Keratinocyte (primary cell): ENCODE data around the gene IL1RAPL2. TPM values are rescaled to one million over a fixed set of nuclear protein-coding genes. Genes with fewer than 3 reads are reported as not detected.

Source experiments
- DNase-seq: peaks from one replicate; pipeline ENCODE4 v3.0.0-alpha.2; 2011; ENCODE audit warnings: low read depth, missing footprints, low spot score
- FAIRE-seq: peaks from 2 replicates; lab custom pipeline; 2011; peaks lifted over from hg19 to GRCh38; lab: Jason Lieb, UNC
- H2AFZ ChIP-seq: 2 replicates; pipeline ENCODE4 v1.6.0; 2012; ENCODE audit warnings: low read length, control low read depth, inconsistent platforms; ENCODE audit not compliant: control insufficient read depth
- H3K27ac ChIP-seq: 2 replicates; pipeline ENCODE4 v1.5.1; 2011; ENCODE audit warnings: low read length; ENCODE audit not compliant: control insufficient read depth, insufficient read depth
- H3K27me3 ChIP-seq: 3 replicates; pipeline ENCODE4 v1.6.0; 2011; ENCODE audit warnings: low read length; ENCODE audit not compliant: control insufficient read depth, insufficient read depth; ENCODE audit errors: extremely low read depth
- H3K36me3 ChIP-seq, 2 experiments: 2 replicates in 1 of 2; 3 replicates in 1 of 2; pipeline ENCODE4 v1.5.1; 2011; ENCODE audit warnings: low read length in 2 of 2, mild to moderate bottlenecking in 1 of 2; ENCODE audit not compliant: control insufficient read depth in 2 of 2, insufficient read depth in 2 of 2; ENCODE audit errors: extremely low read depth in 1 of 2
- H3K4me1 ChIP-seq: 3 replicates; pipeline ENCODE4 v1.5.1; 2011; ENCODE audit warnings: low read length; ENCODE audit not compliant: control insufficient read depth, insufficient read depth; ENCODE audit errors: extremely low read depth
- H3K4me2 ChIP-seq: 3 replicates; pipeline ENCODE4 v1.6.0; 2011; ENCODE audit warnings: low read depth, low read length; ENCODE audit not compliant: control insufficient read depth, insufficient read depth; ENCODE audit errors: extremely low read depth
- H3K4me3 ChIP-seq, 3 experiments: fragments of 200-600 bp in 1 of 3; sonication (generic) in 1 of 3; 2 replicates in 2 of 3; 3 replicates in 1 of 3; pipeline ENCODE4 v1.5.1; 2011 to 2016; ENCODE audit warnings: low read length in 3 of 3, mild to moderate bottlenecking in 3 of 3, control low read depth in 2 of 3, inconsistent platforms in 1 of 3, low read depth in 1 of 3, mixed read lengths in 1 of 3, mixed run types in 1 of 3, moderate library complexity in 1 of 3; ENCODE audit not compliant: control insufficient read depth in 2 of 3, insufficient read depth in 2 of 3; ENCODE audit errors: extremely low read depth in 1 of 3
- H3K79me2 ChIP-seq: 2 replicates; pipeline ENCODE4 v1.6.0; 2012; ENCODE audit warnings: low read length; ENCODE audit not compliant: control insufficient read depth, insufficient read depth
- H3K9ac ChIP-seq: 3 replicates; pipeline ENCODE4 v1.6.0; 2011; ENCODE audit warnings: low read length; ENCODE audit not compliant: control insufficient read depth, insufficient read depth; ENCODE audit errors: extremely low read depth
- H3K9me1 ChIP-seq: 3 replicates; pipeline ENCODE4 v1.6.0; 2011; ENCODE audit warnings: low read length; ENCODE audit not compliant: control insufficient read depth, insufficient read depth; ENCODE audit errors: extremely low read depth
- H3K9me3 ChIP-seq: 2 replicates; pipeline ENCODE4 v1.5.1; 2012; ENCODE audit warnings: low read depth, low read length; ENCODE audit not compliant: control insufficient read depth
- H4K20me1 ChIP-seq: 3 replicates; pipeline ENCODE4 v1.6.0; 2011; ENCODE audit warnings: low read length; ENCODE audit not compliant: control insufficient read depth, insufficient read depth; ENCODE audit errors: extremely low read depth
- EZH2 ChIP-seq: IDR thresholded peaks from one replicate; pipeline ENCODE4 v1.6.1; 2012; ENCODE audit warnings: inconsistent platforms, mild to moderate bottlenecking, low read length, moderate library complexity
- dilution Hi-C: fragments of 300-500 bp; cut with MboI; formaldehyde crosslinking; loops from one replicate; pipeline ENCODE4 v1.7.0; 2020; ENCODE audit warnings: low sequenced_read_pairs; ENCODE audit not compliant: extremely low pct_ligation_motif_present
- polyA plus RNA-seq, 5 experiments: library from polyadenylated mRNA; depleted of rRNA in 3 of 5; stranded (reverse) in 3 of 5; stranded (forward) in 1 of 5; unstranded in 1 of 5; fragments of >200 nt; gene quantifications; 1 replicate in 1 of 5; 2 replicates in 3 of 5; 3 replicates in 1 of 5; pipeline versions ENCODE4 v1.2.1 to v1.2.3, GENCODE V29; 2011 to 2012; ENCODE audit warnings: missing spikeins in 2 of 5, low read depth in 1 of 5, low replicate concordance in 1 of 5
- TF ChIP-seq, protein P1 (sequence below), 3 experiments: IDR thresholded peaks in 1 of 3; conservative IDR thresholded peaks in 1 of 3; optimal IDR thresholded peaks in 1 of 3; 2 replicates in 2 of 3; 3 replicates in 1 of 3; pipeline versions ENCODE3 to v1.5.1; 2011; ENCODE audit warnings: low read length in 3 of 3, mild to moderate bottlenecking in 3 of 3, moderate library complexity in 2 of 3, control low read depth in 1 of 3, inconsistent platforms in 1 of 3; ENCODE audit not compliant: insufficient read depth in 2 of 3; ENCODE audit errors: extremely low read depth in 1 of 3

The IL1RAPL2 gene
- polyA plus RNA-seq, 1 donor (not counting 4 experiments of a cell fraction or from before 2014, with no cell fraction given) = 0.24 TPM

DNA sequence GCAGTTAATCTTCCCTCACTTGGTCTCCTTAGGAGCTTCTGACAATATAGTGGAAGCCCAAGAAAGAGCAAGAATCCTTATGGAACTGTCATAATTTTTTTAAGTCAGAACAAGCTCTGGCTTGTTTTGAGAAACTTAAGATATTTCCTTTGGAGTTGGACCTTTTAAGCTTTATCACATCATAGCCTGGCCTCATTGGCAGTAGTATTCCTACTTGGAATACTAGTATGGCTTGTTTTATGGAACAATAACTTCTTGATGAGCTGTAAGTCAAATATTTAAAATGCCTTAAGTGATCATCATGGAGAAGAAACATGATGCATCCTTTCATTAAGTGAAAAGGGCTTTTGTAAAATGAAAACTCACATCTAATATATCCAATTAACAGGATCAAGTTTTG lies 1178.3 kb downstream of the IL1RAPL2 start:
- dilution Hi-C loops = no loop called here
- H3K4me1 ChIP-seq = peaks cover 14% of the 10 kb centered on the region
- H3K27me3 ChIP-seq = no peaks in the 10 kb centered on the region
- FAIRE-seq (peak; percentile 43), DNase-seq (peak; percentile 17)
- no peaks in the 10 kb centered on the region for H3K79me2 ChIP-seq
- no peak overlapping the region for H3K27ac ChIP-seq
- no peak overlapping the region for H3K4me3 ChIP-seq
- H2AFZ ChIP-seq = no peak overlapping the region
- TF ChIP-seq, protein P1, sequence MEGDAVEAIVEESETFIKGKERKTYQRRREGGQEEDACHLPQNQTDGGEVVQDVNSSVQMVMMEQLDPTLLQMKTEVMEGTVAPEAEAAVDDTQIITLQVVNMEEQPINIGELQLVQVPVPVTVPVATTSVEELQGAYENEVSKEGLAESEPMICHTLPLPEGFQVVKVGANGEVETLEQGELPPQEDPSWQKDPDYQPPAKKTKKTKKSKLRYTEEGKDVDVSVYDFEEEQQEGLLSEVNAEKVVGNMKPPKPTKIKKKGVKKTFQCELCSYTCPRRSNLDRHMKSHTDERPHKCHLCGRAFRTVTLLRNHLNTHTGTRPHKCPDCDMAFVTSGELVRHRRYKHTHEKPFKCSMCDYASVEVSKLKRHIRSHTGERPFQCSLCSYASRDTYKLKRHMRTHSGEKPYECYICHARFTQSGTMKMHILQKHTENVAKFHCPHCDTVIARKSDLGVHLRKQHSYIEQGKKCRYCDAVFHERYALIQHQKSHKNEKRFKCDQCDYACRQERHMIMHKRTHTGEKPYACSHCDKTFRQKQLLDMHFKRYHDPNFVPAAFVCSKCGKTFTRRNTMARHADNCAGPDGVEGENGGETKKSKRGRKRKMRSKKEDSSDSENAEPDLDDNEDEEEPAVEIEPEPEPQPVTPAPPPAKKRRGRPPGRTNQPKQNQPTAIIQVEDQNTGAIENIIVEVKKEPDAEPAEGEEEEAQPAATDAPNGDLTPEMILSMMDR (optimal IDR thresholded peaks at IDR 0.05 in 1 of 3, IDR thresholded peaks at IDR 0.05 in 1 of 3, conservative IDR thresholded peaks at IDR 0.05 in 1 of 3; ENCODE audit: extremely low read depth in 1 of 3, insufficient read depth in 2 of 3, low read length in 3 of 3) = no peak
- no peak for TF ChIP-seq EZH2
- no peaks in the 10 kb centered on the region for H3K36me3 ChIP-seq
- H4K20me1 ChIP-seq = no peaks in the 10 kb centered on the region
- H3K4me2 ChIP-seq = no peak overlapping the region
- no peaks in the 10 kb centered on the region for H3K9me1 ChIP-seq
- no peaks in the 10 kb centered on the region for H3K9me3 ChIP-seq
- no peak overlapping the region for H3K9ac ChIP-seq

DNA sequence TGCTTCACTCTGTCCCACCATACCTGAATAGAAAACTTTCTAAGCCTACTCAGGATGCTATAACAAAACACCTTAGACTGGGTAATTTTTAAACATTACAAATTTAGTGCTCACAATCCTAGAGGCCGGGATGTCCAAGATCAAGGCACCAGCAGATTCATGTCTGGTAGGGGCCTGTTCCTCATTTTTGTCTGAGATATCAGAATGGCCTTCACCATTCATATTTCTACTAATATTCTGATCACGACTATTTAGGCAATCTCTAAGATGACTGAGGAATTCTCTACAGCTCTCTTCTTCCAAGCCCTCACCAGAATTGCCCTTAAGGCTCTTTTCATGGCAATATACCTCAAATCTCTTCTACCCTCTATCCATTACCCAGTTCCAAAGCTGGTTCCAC lies 1178.9 kb downstream of the IL1RAPL2 start:
- H4K20me1 ChIP-seq = no peaks in the 10 kb centered on the region

More for the DNA sequence above, 1178.9 kb downstream of the IL1RAPL2 start:
- DNase-seq (no peak), FAIRE-seq (no peak)
- no peaks in the 10 kb centered on the region for H3K36me3 ChIP-seq
- no peak overlapping the region for H2AFZ ChIP-seq
- dilution Hi-C loops = no loop called here
- H3K27ac ChIP-seq = no peak overlapping the region
- H3K9me1 ChIP-seq = no peaks in the 10 kb centered on the region
- H3K4me1 ChIP-seq = peaks cover 14% of the 10 kb centered on the region
- H3K4me3 ChIP-seq = no peak overlapping the region
- TF ChIP-seq EZH2 = no peak
- TF ChIP-seq, protein P1 (optimal IDR thresholded peaks at IDR 0.05 in 1 of 3, IDR thresholded peaks at IDR 0.05 in 1 of 3, conservative IDR thresholded peaks at IDR 0.05 in 1 of 3; ENCODE audit: extremely low read depth in 1 of 3, insufficient read depth in 2 of 3, low read length in 3 of 3) = no peak
- H3K4me2 ChIP-seq = no peak overlapping the region
- H3K27me3 ChIP-seq = no peaks in the 10 kb centered on the region
- no peak overlapping the region for H3K9ac ChIP-seq
- no peaks in the 10 kb centered on the region for H3K79me2 ChIP-seq
- H3K9me3 ChIP-seq = no peaks in the 10 kb centered on the region
